SIG-M5 (cell line): ENCODE results near the gene ZNF423.

Experiments used
- DNase-seq: peaks from one replicate; lab custom pipeline; 2025; lab: John Stamatoyannopoulos, UW

The ZNF423 gene

DNA sequence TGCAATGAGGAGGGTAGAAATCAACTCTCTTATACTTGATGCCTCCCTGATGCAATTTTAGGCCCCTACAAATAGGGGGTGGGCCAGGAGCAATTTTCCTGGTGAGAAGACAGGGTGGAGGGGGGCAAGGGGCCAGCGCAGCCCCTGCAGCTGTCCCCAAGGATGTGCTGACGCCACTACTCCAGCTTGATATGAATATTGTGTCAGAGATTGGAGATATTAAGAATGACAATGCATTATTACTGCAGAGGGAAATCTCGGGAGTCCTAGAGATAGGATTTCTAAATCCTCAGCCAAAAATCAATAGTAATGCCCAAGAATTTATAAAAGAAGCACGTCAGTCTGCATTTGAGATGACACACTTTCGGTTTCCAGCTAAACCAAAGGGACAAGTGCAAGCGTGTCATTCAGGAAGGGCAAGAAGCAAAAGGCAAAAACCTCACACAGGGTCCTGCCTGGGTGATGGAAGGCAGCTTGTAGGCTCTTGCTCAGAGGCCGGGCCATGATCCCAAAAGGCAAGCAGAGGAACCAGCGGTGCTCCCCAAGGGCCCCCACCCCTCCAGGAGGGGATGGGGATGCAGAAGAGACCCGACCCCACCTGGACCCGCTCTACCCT is 303.5 kb downstream of the ZNF423 start:
- no peak for DNase-seq

- DNase-seq: no peak
Measured at GRCh38 chr16:49550666-49551065, 305.2 kb downstream of the ZNF423 start.

- no peak for DNase-seq
Measured at GRCh38 chr16:49550140-49550539, 305.8 kb downstream of the ZNF423 start.

GRCh38 chr16:49548325-49548970 is 307.5 kb downstream of the ZNF423 start:
- no peak for DNase-seq

DNA sequence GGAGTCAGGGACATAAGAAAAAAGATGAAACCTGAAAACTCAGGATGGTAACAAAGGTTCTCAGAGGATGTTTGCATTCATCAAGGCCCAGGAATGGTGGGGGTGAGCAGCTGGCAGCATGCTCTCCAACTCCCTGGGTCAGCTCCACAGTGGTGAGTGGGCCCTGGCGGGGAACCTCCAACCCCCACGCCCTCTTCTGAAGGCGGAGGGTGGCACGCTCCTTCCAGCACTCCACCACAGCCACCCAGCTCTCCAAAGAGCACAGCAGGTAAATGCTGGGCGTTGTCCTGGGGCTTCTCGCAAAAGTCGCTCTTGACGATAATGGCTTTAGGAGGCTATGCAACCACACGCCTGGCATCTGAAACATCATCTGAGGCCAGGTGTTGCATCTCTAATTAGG is 308.5 kb downstream of the ZNF423 start:
- no peak for DNase-seq

- no peak for DNase-seq
Measured at GRCh38 chr16:49546735-49547134, 309.2 kb downstream of the ZNF423 start.

DNA sequence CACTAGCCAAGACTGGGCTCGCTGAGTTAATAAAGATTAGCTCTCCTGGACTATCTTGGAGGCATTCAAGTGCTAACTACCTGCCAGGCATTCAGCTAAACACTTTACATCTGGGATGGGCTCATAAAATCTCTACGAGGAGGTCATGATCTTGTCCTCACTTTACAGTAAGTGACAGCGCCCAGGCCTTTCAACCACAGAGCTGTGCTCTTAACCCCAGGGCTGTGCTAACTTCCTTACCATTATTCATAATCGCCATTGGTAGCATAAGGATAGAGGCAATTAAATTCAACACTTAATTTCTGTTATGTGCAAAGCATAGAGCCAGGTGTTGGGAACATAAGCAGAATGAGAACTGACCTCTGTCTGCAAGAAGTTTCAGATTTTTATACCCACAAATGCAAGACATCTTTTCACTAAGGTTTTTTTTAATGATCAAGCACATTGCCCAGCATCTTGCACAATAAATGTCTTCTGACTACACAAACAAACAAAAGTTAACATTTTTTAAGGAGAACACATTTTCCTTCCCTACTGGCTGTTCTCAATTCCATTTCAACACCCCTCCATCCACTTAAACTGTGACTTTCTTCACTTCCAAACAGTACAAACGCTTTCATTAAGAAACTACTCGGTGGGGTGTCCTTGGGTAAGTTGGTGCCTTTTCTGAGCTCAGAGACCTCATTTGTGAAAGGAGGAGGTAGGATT is 310.0 kb downstream of the ZNF423 start:
- DNase-seq: no peak

DNA sequence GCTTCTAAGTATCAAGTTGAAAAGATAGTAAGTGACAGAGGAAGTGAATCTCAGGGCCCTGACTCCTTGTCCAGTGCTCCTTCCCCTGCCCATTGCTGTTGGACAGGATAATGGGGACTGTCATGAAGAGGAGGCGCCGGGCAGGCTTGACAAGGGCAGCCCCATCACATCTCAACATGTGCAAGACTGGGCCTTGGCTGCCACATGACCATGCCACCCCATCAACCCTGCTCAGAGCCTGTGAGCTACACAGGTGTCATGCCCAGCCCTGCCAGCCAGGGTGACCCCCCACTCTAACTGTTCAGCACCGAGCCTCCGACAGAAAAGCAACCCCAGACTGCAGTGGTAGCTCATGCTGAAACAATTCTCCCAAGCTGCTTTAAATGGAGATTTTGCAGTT is 310.7 kb downstream of the ZNF423 start:
- no peak for DNase-seq

GRCh38 chr16:49544828-49545227 is 311.1 kb downstream of the ZNF423 start:
- no peak for DNase-seq

- no peak for DNase-seq
Measured at GRCh38 chr16:49543631-49543946, 312.3 kb downstream of the ZNF423 start.

GRCh38 chr16:49542946-49543630 is 312.8 kb downstream of the ZNF423 start:
- no peak for DNase-seq

GRCh38 chr16:49542391-49542891 is 313.5 kb downstream of the ZNF423 start:
- DNase-seq: no peak

DNA sequence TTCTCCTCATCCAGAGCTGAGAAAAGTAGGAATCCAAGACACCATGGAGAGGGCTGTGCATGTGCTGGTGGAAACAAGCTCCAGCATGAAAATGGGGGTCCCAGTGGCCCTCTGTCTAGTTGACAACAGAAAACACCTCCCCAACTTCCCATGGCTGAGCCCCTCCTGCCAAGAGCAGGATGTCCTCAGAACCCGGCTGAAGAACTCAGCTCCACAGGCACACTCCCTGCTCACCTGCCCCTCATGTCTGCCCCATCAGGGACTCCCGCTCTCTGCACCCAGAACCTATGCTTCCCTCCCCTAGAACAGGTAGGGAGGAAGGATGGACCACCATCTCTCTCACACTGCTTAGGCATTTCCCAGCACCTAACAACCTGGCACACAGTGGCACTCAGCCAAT is 315.1 kb downstream of the ZNF423 start:
- no peak for DNase-seq

- DNase-seq: no peak
Measured at GRCh38 chr16:49539758-49540157, 316.2 kb downstream of the ZNF423 start.

DNA sequence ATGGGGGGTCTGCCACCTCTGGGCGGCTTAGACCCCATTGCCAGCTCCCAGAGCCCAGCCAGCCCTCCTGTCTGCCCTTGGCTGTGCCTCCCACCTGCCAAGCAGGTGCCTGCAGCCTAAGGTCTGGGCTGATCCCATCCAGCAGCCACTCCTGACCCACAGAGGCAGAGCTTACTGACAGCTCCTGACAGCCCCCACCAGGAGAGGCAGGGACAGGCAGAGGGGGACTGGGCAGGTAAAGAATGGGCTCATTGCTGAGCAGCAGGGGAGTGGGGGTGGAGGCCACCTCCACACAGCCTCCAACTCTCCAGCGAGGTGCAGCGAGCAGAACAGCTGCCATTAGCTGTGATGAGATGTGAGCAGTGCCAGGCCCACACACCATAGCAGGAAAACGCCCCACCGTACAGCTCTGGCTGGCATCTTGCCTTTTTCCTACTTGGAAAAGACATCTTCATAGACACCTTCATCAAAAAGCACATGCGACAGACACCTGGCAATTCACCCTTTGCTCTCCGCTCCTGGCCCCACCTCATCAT is 317.9 kb downstream of the ZNF423 start:
- DNase-seq: no peak

DNA sequence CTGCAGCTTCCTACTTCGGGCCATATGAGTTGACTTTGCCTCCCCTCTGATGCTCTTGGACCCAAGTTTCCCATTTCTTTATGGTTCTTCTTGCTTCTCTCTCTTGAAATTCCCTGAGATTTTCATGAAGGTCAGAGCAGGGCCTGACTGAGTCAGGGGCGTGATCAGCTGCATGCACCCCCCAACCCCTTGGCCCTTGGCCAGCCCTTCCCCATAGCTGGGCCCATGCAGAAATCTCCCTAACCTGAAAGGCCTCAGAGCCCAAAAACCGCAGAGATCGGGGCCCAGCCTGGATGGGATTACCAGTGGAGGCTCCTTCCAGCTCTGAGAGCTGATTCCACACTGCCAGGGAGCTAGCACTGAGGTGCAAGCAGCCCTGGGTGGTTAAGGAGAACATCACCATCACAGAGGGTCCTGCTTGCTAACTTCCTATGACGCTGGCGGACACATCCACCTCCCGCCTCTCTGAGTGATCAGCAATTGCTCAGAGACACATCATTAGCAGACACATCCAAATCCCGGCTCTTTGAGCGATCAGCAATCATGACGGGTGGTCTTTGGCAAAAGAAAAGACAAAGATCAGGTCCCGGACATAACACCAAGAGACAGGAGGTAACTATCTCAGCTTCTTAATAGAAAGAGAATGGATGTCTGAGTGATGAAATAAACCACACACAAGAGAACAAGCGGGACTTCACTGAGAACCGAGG is 320.9 kb downstream of the ZNF423 start:
- DNase-seq: no peak

DNA sequence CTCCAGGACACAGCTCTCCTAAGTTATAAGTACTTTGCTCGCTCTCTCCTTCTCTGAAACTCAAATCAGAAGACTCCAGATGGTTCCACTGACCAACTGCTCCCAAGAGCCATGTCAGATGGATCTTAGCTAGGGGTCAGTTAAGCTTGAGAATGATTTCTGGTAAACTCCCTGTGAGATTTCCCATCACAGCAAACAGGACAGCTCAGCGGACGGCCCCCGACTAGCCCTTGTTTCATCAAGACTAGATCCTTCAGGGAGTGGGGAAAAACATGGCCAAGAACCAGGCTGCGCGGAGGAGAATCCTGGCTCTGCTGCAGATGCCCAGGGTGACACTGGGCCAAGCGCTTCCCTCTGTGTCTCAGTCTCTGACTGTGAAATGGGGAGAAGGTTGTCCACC is 322.5 kb downstream of the ZNF423 start:
- no peak for DNase-seq

DNA sequence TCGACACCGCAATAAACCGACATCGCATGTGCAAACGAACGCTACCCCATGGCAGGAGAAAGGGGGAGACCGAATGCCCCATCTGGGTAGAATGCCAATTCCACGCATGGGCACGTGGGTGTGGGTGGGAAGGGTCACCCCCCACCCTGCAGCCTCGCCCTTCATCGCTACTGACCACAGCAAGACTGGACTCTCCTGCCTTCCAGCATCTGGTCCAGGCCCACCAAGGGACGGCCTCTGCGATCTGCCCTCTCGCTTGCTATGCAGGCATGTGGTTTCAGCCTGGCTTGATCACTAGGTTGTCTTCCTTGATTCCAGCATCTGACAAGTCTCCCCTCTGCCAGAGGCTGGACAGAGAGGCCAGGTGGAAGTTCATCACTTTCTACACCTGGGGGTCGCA is 323.0 kb downstream of the ZNF423 start:
- no peak for DNase-seq

- no peak for DNase-seq
Measured at GRCh38 chr16:49531931-49532840, 323.7 kb downstream of the ZNF423 start.

- DNase-seq: no peak
Measured at GRCh38 chr16:49531425-49531824, 324.5 kb downstream of the ZNF423 start.

DNA sequence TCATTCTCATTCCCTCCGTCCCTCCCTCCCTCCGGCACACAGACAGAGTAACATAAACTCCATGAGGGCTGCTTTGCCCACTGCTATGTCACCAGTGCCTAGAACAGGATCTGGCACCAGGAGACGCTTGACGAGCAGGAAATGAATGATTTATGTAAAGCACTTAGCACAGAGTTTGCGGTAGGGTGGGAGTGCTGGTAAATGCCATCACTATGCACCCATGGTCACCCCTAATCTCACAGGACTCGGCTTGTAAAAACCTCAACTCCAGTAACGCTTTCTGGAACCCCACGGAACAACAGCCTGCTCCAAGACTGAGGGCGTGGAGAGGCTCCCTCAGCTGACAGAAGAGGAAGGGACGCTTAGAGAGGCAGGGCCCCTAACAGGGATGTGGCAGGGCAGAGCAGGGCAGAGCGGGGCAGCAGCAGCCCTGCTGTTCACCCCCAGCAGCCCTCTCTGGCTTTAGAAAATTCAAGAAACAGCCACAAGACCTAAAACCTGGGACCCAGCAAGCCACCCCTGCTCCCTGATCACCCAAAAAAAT is 325.4 kb downstream of the ZNF423 start:
- no peak for DNase-seq
